Vagina (tissue), 2 donors: ENCODE results near the gene SMDT1. TPM values are rescaled to one million over a fixed set of nuclear protein-coding genes. Genes with fewer than 3 reads are reported as not detected.
"Not testable (repeated sequence)": the region's sequence is repeated elsewhere in the genome, so short reads cannot be mapped to it uniquely, and the experiment has no call there.

ENCODE experiments used
- DNase-seq, 2 donors: peaks; one replicate each; pipeline ENCODE4 v3.0.0-alpha.2; 2017; ENCODE audit errors: extremely low spot score in 2 of 2
- H3K27ac ChIP-seq: fragments of 200-600 bp; sonication (generic); one replicate; pipeline ENCODE4 v1.5.1; 2019
- H3K27me3 ChIP-seq: fragments of 200-600 bp; sonication (generic); one replicate; pipeline ENCODE4 v1.5.1; 2019
- H3K36me3 ChIP-seq, 2 donors: fragments of 200-600 bp; sonication (generic); one replicate each; pipeline ENCODE4 v1.5.1; 2017 to 2019
- H3K4me1 ChIP-seq: fragments of 200-600 bp; sonication (generic); one replicate; pipeline ENCODE4 v1.5.1; 2019
- H3K4me3 ChIP-seq, 2 donors: fragments of 200-600 bp; sonication (generic); 1 replicate in 1 of 2; 2 replicates in 1 of 2; pipeline ENCODE4 v1.5.1; 2016 to 2019
- H3K9me3 ChIP-seq: fragments of 200-600 bp; sonication (generic); one replicate; pipeline ENCODE4 v1.5.1; 2019
- CTCF ChIP-seq, 3 experiments: fragments of 450-650 bp in 2 of 3; fragments of 200-600 bp in 1 of 3; sonication (generic) in 1 of 3; IDR thresholded peaks; one replicate each; pipeline ENCODE4 v1.5.1; 2017 to 2019; ENCODE audit warnings: antibody characterized with exemption in 3 of 3, mild to moderate bottlenecking in 2 of 3, moderate library complexity in 2 of 3
- POLR2A ChIP-seq, 2 donors: fragments of 450-650 bp; IDR thresholded peaks; one replicate each; pipeline ENCODE4 v1.6.1; 2017; ENCODE audit warnings: antibody characterized with exemption in 2 of 2, mild to moderate bottlenecking in 2 of 2, moderate library complexity in 2 of 2
- POLR2AphosphoS5 ChIP-seq, 2 donors: sonication (generic); formaldehyde crosslinking; IDR thresholded peaks; one replicate each; pipeline ENCODE4 v1.9.0; 2017; ENCODE audit warnings: antibody characterized with exemption in 2 of 2, mild to moderate bottlenecking in 2 of 2, low read depth in 1 of 2; ENCODE audit not compliant: insufficient read depth in 1 of 2
- intact Hi-C: fragments of 100-400 bp; cut with DNase I; formaldehyde crosslinking; loops from one replicate; pipeline ENCODE4 v1.15.1; 2023
- total RNA-seq: library from RNA; depleted of rRNA; stranded (reverse); fragments of >200 nt; gene quantifications from one replicate; pipeline ENCODE4 v1.2.3, GENCODE V29; 2016

SMDT1 gene
- total RNA-seq, 1 donor from 2014 or later: 40.3 TPM

- TF ChIP-seq POLR2AphosphoS5 (IDR thresholded peaks at IDR 0.05; ENCODE audit: insufficient read depth in 1 of 2, low read depth in 1 of 2) (no peak), POLR2A (IDR thresholded peaks at IDR 0.05) (no peak), CTCF (IDR thresholded peaks at IDR 0.05) (no peak)
- no peak for DNase-seq
- H3K4me3 ChIP-seq: no peak overlapping the region
- no peak overlapping the region for H3K27ac ChIP-seq
- H3K4me1 ChIP-seq: no peaks in the 10 kb centered on the region
- no peaks in the 10 kb centered on the region for H3K36me3 ChIP-seq
- intact Hi-C loops: no loop called here
- no peaks in the 10 kb centered on the region for H3K27me3 ChIP-seq
- H3K9me3 ChIP-seq: no peaks in the 10 kb centered on the region
These were observed 48.1 kb downstream of the SMDT1 start for GRCh38 chr22:42127606-42128005.

GRCh38 chr22:42128007-42128406 lies 48.5 kb downstream of the SMDT1 start:
- H3K27me3 ChIP-seq, H3K27ac ChIP-seq, H3K36me3 ChIP-seq, DNase-seq, H3K9me3 ChIP-seq, H3K4me1 ChIP-seq, intact Hi-C loops, H3K4me3 ChIP-seq: not testable (repeated sequence)

- H3K4me3 ChIP-seq, H3K27ac ChIP-seq, H3K9me3 ChIP-seq, H3K4me1 ChIP-seq, intact Hi-C loops, DNase-seq, H3K36me3 ChIP-seq, H3K27me3 ChIP-seq: not testable (repeated sequence)
These were observed 49.5 kb downstream of the SMDT1 start for GRCh38 chr22:42128776-42129694.

- intact Hi-C loops, H3K27me3 ChIP-seq, DNase-seq, H3K4me1 ChIP-seq, H3K27ac ChIP-seq, H3K4me3 ChIP-seq, H3K9me3 ChIP-seq, H3K36me3 ChIP-seq: not testable (repeated sequence)
These were observed 50.7 kb downstream of the SMDT1 start for GRCh38 chr22:42130182-42130581.

- DNase-seq, H3K4me1 ChIP-seq, H3K4me3 ChIP-seq, H3K27me3 ChIP-seq, H3K9me3 ChIP-seq, intact Hi-C loops, H3K36me3 ChIP-seq, H3K27ac ChIP-seq: not testable (repeated sequence)
These were observed 51.3 kb downstream of the SMDT1 start, which contains the start of gene CYP2D6 for GRCh38 chr22:42130639-42131431. Gene CYP2D6 (minus strand): TSS chr22:42130810. CDS start chr22:42130791, 19 bp downstream.

- H3K27me3 ChIP-seq: no peaks in the 10 kb centered on the region
- intact Hi-C loops: no loop called here
- H3K4me1 ChIP-seq: no peaks in the 10 kb centered on the region
- no peak for DNase-seq
- H3K9me3 ChIP-seq: no peaks in the 10 kb centered on the region
- no peak for TF ChIP-seq CTCF (IDR thresholded peaks at IDR 0.05)
- no peak for TF ChIP-seq POLR2AphosphoS5 (IDR thresholded peaks at IDR 0.05; ENCODE audit: insufficient read depth in 1 of 2, low read depth in 1 of 2)
- TF ChIP-seq POLR2A (IDR thresholded peaks at IDR 0.05): no peak
- no peaks in the 10 kb centered on the region for H3K36me3 ChIP-seq
- no peak overlapping the region for H3K4me3 ChIP-seq
- H3K27ac ChIP-seq: no peak overlapping the region
These were observed 52.1 kb downstream of the SMDT1 start for GRCh38 chr22:42131562-42131961.

GRCh38 chr22:42132457-42132856 lies 53.0 kb downstream of the SMDT1 start:
- intact Hi-C loops: no loop called here
- DNase-seq: no peak
- H3K4me1 ChIP-seq: no peaks in the 10 kb centered on the region
- H3K36me3 ChIP-seq: no peaks in the 10 kb centered on the region
- no peak overlapping the region for H3K27ac ChIP-seq
- no peaks in the 10 kb centered on the region for H3K27me3 ChIP-seq
- H3K4me3 ChIP-seq: no peak overlapping the region
- TF ChIP-seq POLR2A (IDR thresholded peaks at IDR 0.05): no peak
- no peak for TF ChIP-seq CTCF (IDR thresholded peaks at IDR 0.05)
- TF ChIP-seq POLR2AphosphoS5 (IDR thresholded peaks at IDR 0.05; ENCODE audit: insufficient read depth in 1 of 2, low read depth in 1 of 2): no peak
- H3K9me3 ChIP-seq: no peaks in the 10 kb centered on the region
